Limb (tissue), 2 donors: ENCODE results near the gene TMEM225B.
"Not testable (repeated sequence)": the region's sequence is repeated elsewhere in the genome, so short reads cannot be mapped to it uniquely, and the experiment has no call there.

Experiments
- DNase-seq, 2 donors: peaks; one replicate each; pipeline ENCODE4 v3.0.0-alpha.2; 2016; ENCODE audit errors: extremely low spot score in 2 of 2

The TMEM225B gene, protein sequence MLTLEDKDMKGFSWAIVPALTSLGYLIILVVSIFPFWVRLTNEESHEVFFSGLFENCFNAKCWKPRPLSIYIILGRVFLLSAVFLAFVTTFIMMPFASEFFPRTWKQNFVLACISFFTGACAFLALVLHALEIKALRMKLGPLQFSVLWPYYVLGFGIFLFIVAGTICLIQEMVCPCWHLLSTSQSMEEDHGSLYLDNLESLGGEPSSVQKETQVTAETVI

GRCh38 chr7:99597762-99598501 lies at the start of gene TMEM225B:
Gene TMEM225B (plus strand): TSS chr7:99598267. CDS start chr7:99604389, 6,122 bp downstream.
- DNase-seq = no peak

DNA sequence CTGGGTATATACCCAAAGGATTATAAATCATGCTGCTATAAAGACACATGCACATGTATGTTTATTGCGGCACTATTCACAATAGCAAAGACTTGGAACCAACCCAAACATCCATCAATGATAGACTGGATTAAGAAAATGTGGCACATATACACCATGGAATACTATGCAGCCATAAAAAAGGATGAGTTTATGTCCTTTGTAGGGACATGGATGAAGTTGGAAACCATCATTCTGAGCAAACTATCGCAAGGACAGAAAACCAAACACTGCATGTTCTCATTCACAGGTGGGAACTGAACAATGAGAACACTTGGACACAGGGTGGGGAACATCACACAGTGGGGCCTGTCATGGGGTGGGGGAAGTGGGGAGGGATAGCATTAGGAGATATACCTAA lies 48.5 kb upstream of the TMEM225B start:
- DNase-seq = not testable (repeated sequence)

- DNase-seq = peak in 1 of 2 donors; percentile 35
These were observed 46.7 kb upstream of the TMEM225B start for GRCh38 chr7:99551334-99551733.

DNA sequence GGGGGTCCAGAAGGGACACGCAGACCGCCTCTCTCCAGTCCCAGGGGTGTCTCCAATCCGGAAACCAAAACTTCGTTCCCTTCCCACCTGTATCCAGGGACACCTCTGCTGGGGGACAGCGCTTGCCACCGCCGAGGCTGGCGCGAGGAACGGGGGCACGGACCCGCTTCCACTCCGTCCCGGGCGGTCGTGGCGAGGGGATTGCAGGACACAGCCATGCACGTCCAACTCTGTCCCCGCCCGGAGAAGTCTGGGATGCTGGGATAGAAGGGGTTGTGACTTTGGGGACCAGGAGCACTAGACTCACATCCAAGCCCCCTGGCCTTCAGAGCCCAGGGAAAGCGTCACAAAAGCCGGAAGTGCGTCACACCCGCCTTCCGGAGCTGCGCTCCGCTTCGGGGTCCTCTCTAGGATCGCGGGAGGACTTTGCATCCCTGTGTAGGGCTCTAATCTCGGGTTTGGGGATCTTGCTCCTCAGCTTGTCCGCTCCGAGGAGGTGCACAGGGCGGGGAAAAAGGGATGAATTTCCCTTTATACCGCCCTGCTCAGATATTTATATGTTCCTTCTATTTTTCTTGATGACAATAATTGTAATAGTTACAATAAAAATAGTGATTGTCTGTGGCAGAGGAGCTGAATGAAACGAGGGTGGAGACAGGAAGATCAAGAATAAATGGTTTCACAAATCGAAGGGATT lies 46.2 kb upstream of the TMEM225B start, which contains the start of gene FAM200A:
Gene FAM200A, minus strand, starts transcription at position 348 of the 697 bp plus-strand sequence. CDS start 3,707 bp downstream, outside the sequence.
- peak; percentile 92 to 93 for DNase-seq

DNA sequence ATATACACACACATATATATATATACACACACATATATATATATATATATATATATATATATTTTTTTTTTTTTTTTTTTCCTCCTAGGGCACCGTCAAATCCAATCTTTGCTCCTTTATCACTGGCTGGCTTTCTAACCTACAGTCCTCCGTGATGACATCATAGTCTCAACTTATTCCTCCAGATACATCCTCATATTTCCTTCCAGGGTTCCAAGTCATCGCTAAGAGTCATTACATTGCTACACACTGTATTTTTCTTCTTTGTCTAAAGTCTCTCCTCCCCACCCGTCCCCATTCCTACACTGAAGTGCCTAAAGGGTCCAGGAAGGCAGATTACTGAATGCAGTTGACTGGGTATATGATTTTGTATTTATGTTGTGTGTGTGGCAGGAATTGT lies 45.0 kb upstream of the TMEM225B start:
- DNase-seq = no peak

- no peak for DNase-seq
These were observed 43.1 kb upstream of the TMEM225B start for GRCh38 chr7:99554939-99555338.

GRCh38 chr7:99557196-99557607 lies 40.9 kb upstream of the TMEM225B start:
- DNase-seq = no peak

- no peak for DNase-seq
These were observed 40.1 kb upstream of the TMEM225B start for GRCh38 chr7:99557940-99558305.

GRCh38 chr7:99558306-99559174 lies 39.5 kb upstream of the TMEM225B start, which contains the start of gene ZNF655:
Gene ZNF655 (plus strand): TSS chr7:99558642. CDS start chr7:99560560, 1,918 bp downstream.
- peak; percentile 86 to 98 for DNase-seq

DNA sequence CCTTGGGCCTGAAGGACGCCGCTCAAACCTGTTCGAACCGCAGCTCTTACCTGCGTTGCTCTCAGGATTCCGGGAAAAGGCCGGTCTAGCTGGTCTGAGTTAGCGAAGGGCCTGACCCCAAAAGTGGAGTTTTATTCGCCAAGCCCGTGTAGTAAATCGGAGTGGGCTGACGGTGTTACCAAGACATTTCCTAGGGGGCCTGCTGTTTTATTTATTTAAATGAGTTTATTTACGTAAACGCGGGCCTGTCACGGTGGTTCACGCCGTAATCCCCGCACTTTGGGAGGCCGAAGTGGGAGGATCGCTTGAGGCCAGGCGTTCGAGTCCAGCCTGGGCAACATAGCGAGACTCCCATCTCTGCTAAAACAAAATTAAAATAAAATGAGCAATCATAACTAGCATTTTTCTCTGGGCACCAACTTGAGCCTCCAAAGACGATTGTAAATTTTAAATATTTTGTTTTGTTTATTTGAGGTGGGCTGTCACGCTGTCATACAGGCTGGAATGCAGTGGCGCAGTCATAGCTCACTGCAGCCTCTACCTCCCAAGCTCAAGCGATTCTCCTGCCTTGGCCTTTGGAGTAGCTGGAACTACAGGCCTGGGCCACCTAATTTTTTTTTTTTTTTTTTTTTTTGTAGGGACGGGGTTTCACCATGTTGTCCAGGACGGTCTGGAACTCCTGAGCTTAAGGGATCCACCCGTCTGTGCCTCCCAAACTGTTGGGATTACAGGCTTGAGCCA lies 38.7 kb upstream of the TMEM225B start:
- DNase-seq = no peak

DNA sequence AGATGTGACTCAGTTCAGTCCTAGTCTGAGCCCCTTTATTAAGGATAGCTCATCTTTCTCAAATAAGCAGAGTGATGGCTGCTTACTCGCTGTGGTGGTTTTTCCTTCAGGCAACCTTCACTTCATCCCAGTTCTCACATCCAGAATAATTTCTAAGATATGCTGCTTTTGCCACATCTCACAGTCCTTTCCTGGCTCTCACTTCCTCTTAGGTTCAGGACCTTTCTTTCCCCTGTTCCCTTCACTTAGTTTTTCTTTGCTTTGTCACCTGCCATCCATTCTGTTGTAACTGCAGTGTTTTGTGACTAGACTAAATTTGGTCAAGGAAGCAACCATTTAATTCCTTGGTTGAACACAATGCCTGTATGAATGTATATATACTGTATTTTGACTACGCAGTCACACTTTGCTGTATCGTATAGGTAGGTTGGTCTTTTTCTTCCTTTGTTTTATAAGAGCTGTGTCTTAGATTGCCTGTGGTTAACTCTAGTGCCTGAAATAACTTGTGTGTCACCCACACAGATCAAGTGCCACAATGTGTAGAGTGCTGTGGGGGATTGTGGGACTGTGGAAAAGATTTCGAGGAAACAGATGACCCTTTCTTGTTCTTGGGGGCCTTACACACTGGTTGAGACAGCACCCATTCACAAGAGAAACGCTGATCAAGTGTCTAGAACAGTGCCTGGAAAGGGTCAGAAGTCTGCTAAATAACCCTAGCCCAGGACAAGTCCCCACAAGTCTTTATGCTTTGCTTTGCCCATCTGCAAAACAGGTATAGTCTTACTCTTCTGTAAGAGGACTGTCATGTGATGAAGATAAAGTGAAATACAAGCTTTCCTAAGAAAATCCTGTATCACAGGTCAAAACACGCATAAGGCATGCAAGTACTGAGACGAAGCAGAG lies 37.0 kb upstream of the TMEM225B start:
- DNase-seq = no peak

DNA sequence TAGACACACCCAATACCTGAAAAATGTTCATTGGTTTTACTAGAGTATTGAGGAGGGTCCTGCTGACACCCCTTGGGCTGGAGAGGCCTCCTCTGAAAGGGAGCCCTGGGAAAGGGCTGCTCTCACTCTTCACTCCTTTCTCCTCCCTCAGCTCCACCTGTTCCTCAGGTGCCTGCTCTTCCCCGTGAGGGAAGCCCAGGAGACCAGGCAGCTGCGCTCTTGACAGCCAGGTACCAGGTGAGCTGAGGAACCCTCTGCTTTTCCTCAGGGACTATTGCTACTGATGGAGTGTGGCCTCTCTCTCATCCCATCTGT lies 36.4 kb upstream of the TMEM225B start:
- no peak for DNase-seq

DNA sequence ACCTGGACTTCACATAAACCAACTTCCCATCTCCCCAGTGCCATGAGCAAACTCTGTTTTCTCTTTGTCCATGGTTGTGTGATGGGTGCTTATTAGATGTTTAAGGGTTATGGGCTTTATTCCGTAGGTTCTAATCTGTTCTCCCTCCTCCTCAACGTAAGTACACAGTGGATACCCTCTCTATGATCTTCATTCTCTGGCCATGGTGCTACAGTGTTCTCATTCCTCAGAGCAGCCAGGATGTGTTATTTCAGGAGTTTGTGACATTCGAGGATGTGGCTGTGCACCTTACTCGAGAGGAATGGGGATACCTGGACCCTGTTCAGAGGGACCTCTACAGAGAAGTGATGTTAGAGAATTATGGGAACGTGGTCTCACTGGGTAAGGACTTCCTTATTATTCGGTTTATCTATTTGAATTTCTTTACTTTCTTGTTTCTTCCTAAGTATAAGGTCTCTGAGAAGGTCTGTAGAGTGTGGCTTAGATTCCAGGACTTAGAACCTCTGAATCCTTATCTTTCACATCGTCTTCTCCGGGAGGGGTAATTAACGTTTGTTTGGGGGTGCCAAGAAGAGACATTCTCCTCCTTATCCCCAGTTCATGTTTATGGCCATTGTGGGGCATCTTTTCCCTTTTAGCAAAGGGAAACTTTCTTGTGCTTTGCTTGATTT lies 35.8 kb upstream of the TMEM225B start:
- DNase-seq = no peak

DNA sequence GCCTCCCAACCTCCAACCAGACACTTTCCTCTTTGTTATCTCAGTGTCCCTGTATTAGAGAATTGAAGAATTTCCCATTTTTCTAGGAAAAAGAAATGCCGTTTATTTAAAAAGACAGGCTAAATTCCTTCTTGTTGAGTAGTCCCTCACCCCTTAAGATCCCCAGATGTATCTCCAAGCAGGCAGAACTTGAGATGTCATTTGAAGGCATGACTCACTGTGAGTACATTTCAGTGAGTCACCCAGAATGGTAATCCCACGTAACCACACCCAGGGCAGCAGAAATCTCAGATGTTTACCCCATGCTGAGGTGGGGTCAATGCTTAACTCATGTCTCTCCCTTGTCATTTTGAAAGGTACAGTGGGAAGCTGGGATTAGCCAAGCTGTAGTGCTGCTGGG lies 35.2 kb upstream of the TMEM225B start:
- no peak for DNase-seq

- DNase-seq = no peak
These were observed 34.4 kb upstream of the TMEM225B start for GRCh38 chr7:99563650-99564049.

- DNase-seq = not testable (repeated sequence)
These were observed 29.3 kb upstream of the TMEM225B start for GRCh38 chr7:99568770-99569169.

DNA sequence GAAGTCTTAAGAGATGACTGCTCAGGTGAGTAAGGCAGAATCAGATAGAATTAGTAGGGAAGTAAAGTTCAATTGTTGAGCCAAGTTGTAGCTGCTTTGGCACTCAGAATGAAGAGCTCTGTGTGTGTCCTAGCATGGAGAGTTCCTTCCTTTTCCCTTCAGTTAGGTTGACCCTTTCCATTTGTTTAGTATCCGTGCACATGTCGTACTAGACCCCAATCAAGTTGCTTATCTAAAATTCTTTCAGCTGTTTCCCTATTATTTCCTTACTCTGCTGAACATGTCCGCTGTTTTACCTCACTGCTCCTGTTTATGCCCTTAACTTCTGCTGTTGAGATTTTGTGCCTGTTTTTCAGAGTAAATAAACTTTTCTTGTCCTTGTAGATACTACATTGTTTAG lies 26.3 kb upstream of the TMEM225B start:
- DNase-seq = no peak

DNA sequence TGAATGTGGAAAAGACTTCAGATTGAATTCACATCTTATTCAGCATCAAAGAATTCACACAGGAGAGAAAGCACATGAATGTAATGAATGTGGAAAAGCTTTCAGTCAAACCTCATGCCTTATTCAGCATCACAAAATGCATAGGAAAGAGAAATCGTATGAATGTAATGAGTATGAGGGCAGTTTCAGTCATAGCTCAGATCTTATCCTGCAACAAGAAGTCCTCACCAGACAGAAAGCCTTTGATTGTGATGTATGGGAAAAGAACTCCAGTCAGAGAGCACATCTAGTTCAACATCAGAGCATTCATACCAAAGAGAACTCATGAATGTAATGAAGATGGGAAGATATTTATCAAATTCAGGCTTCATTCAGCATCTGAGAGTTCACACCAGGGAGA lies 24.8 kb upstream of the TMEM225B start:
- DNase-seq = no peak

- no peak for DNase-seq
These were observed 21.8 kb upstream of the TMEM225B start for GRCh38 chr7:99576251-99576650.
